ENCODE results near the gene INPP5A.

DNA sequence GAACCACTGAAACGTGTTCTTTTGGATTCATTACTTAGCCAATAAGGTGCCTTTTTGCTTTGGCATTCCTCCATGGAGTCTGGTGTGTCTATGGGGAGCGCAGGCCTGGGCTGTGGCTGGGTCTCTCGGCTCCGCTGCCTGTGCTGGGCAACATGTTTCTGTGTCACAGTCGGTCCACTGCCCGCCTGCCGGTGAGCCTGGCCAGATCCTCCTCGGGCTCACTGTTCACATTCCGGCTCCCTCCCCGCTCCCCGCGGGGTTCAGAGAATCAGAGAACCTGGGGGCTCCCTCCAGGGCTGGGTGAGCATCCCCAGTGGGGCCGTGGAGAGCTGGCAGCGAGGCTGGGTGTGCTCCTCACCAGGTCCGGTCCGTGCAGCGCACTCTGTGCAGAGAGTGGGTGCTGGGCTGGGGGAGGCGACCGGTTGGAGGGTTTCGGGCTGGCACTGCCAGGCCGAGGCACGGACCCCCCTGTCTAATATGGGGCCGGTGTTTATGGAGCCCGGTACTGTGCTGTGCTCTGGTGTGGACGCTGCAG, 70.4 kb downstream of the INPP5A start:
- no peak for TF ChIP-seq POLR2AphosphoS5 (IDR thresholded peaks at IDR 0.05; ENCODE audit: low read depth, low read length)
- no peak for TF ChIP-seq POLR2A (IDR thresholded peaks at IDR 0.05; ENCODE audit: low read depth, low read length)
- TF ChIP-seq SPI1 (IDR thresholded peaks at IDR 0.05; ENCODE audit: low read depth, low read length): no peak
- TF ChIP-seq TAF1 (IDR thresholded peaks at IDR 0.05; ENCODE audit: low read depth, low read length): no peak
- no peak for TF ChIP-seq POU2F2 (IDR thresholded peaks at IDR 0.05; ENCODE audit: low read depth, low read length)
